GM12878 (cell line): ENCODE measurements around the gene SGSM2. TPM values are rescaled to one million over a fixed set of nuclear protein-coding genes. Genes with fewer than 3 reads are reported as not detected.

Experiments
- ATAC-seq: fragments of 200-7000 bp; cut with Tn5 transposase; 3 replicates; pipeline ENCODE4 v1.9.1; 2020; ENCODE audit warnings: mild to moderate bottlenecking, moderate library complexity
- BruUV-seq: library from RNA; stranded (reverse); fragments of 400-500 nt; replicated peaks from 2 replicates; lab custom pipeline; 2021; lab: Mats Ljungman, UMichigan
- CTCF ChIA-PET: fragments of 300-600 bp; sonication (Branson Sonifier 250); formaldehyde crosslinking; extraction: SDS; loops from one replicate; lab custom pipeline; 2021; ENCODE audit warnings: inconsistent platforms; lab: Yijun Ruan, JAX
- POLR2A ChIA-PET: fragments of 350-600 bp; formaldehyde crosslinking; extraction: SDS; loops from one replicate; lab custom pipeline; 2021; ENCODE audit warnings: inconsistent platforms; lab: Charles Lee
- RAD21 ChIA-PET: fragments of 300-600 bp; sonication (Branson Sonifier 250); formaldehyde crosslinking; loops from one replicate; lab custom pipeline; 2023; ENCODE audit warnings: antibody characterized with exemption; ENCODE audit not compliant: unreplicated experiment; lab: Charles Lee
- SMC1A ChIA-PET: fragments of 300-600 bp; sonication (Branson Sonifier 250); formaldehyde crosslinking; loops from one replicate; lab custom pipeline; 2023; ENCODE audit not compliant: unreplicated experiment, uncharacterized antibody; lab: Charles Lee
- DNase-seq: peaks from one replicate; pipeline ENCODE4 v3.0.0-alpha.2; 2011; ENCODE audit warnings: low read depth, low spot score
- FAIRE-seq: peaks from 3 replicates; lab custom pipeline; 2011; peaks lifted over from hg19 to GRCh38; lab: Jason Lieb, UNC
- H2AFZ ChIP-seq: 2 replicates; pipeline ENCODE4 v1.6.0; 2011; ENCODE audit warnings: low read depth, low read length, control low read depth; ENCODE audit not compliant: control insufficient read depth
- H3K27ac ChIP-seq: 2 replicates; pipeline ENCODE4 v1.5.1; 2011; ENCODE audit warnings: control low read depth; ENCODE audit not compliant: control insufficient read depth, insufficient read depth
- H3K27me3 ChIP-seq, 2 experiments: replicated peaks in 1 of 2; 2 replicates each; pipeline versions ENCODE4 v1.6.0 to v1.6.1; 2011; ENCODE audit warnings: low read length in 1 of 2; ENCODE audit not compliant: control insufficient read depth in 2 of 2, insufficient read depth in 2 of 2
- H3K36me3 ChIP-seq, 2 experiments: 2 replicates each; pipeline ENCODE4 v1.5.1; 2011; ENCODE audit warnings: low read length in 1 of 2; ENCODE audit not compliant: control insufficient read depth in 2 of 2, insufficient read depth in 2 of 2
- H3K4me1 ChIP-seq: 2 replicates; pipeline ENCODE4 v1.6.1; 2011; ENCODE audit warnings: mild to moderate bottlenecking, low read length, moderate library complexity, mixed read lengths; ENCODE audit not compliant: control insufficient read depth, insufficient read depth
- H3K4me2 ChIP-seq: 2 replicates; pipeline ENCODE4 v1.6.0; 2011; ENCODE audit warnings: control low read depth; ENCODE audit not compliant: control insufficient read depth, insufficient read depth
- H3K4me3 ChIP-seq: fragments of 200-600 bp; sonication (generic); 2 replicates; pipeline ENCODE4 v1.5.1; 2016
- H3K79me2 ChIP-seq: 2 replicates; pipeline ENCODE4 v1.6.0; 2011; ENCODE audit warnings: low read length; ENCODE audit not compliant: control insufficient read depth, insufficient read depth
- H3K9ac ChIP-seq: 2 replicates; pipeline ENCODE4 v1.8.0; 2011; ENCODE audit warnings: low read length, control low read depth, mixed read lengths; ENCODE audit not compliant: control insufficient read depth, insufficient read depth
- H3K9me3 ChIP-seq: replicated peaks from 3 replicates; pipeline ENCODE4 v1.5.1; 2011; ENCODE audit warnings: mild to moderate bottlenecking, low read length; ENCODE audit not compliant: control insufficient read depth, insufficient read depth
- H4K20me1 ChIP-seq: 2 replicates; pipeline ENCODE4 v1.6.0; 2011; ENCODE audit not compliant: control insufficient read depth, insufficient read depth
- BACH1 ChIP-seq: fragments of 450-650 bp; IDR thresholded peaks from 2 replicates; pipeline ENCODE4 v1.6.1; 2017; ENCODE audit warnings: mild to moderate bottlenecking, borderline replicate concordance
- CREM ChIP-seq: IDR thresholded peaks from 2 replicates; pipeline ENCODE4 v1.6.1; 2014; ENCODE audit warnings: antibody characterized with exemption, low read depth
- EGR1 ChIP-seq, 2 experiments: IDR thresholded peaks; 1 replicate in 1 of 2; 2 replicates in 1 of 2; pipeline ENCODE4 v1.6.1; 2011 to 2012; ENCODE audit warnings: low read depth in 2 of 2, low read length in 2 of 2, borderline replicate concordance in 1 of 2, mild to moderate bottlenecking in 1 of 2, moderate library complexity in 1 of 2
- NR2C2 ChIP-seq: IDR thresholded peaks from 2 replicates; pipeline ENCODE4 v1.6.1; 2011; ENCODE audit warnings: borderline replicate concordance, low read depth; ENCODE audit not compliant: control insufficient read depth, insufficient read length
- RAD21 ChIP-seq: IDR thresholded peaks from 2 replicates; pipeline ENCODE4 v1.6.1; 2011; ENCODE audit warnings: mild to moderate bottlenecking, low read depth, low read length, moderate library complexity; ENCODE audit not compliant: insufficient read depth
- SRF ChIP-seq, 2 experiments: IDR thresholded peaks; 2 replicates each; pipeline ENCODE4 v1.6.1; 2011; ENCODE audit warnings: low read depth in 2 of 2, low read length in 2 of 2, mild to moderate bottlenecking in 1 of 2, moderate library complexity in 1 of 2
- TBL1XR1 ChIP-seq: IDR thresholded peaks from 2 replicates; pipeline ENCODE4 v1.6.1; 2012; ENCODE audit warnings: low read depth, low read length, improper control_type of control experiment
- ZNF24 ChIP-seq: fragments of 450-650 bp; IDR thresholded peaks from 2 replicates; pipeline ENCODE4 v1.6.1; 2017; ENCODE audit warnings: antibody characterized with exemption, mild to moderate bottlenecking
- ZNF274 ChIP-seq: IDR thresholded peaks from one replicate; pipeline ENCODE4 v1.8.0; 2011; ENCODE audit not compliant: insufficient read length, insufficient read depth
- WGBS: methylation state at CpG from one replicate; pipeline ENCODE4 v1.1.6; 2016; ENCODE audit warnings: low lambda C conversion rate; ENCODE audit not compliant: insufficient replicate concordance, insufficient coverage; ENCODE audit errors: missing lambda C conversion rate; 5-methylcytosine and 5-hydroxymethylcytosine counted together
- in situ Hi-C: fragments of 300-500 bp; cut with MboI; formaldehyde crosslinking; loops from 9 replicates; pipeline ENCODE4 v1.14.3; 2018; ENCODE audit warnings: mixed read lengths
- intact Hi-C: fragments of 100-400 bp; cut with micrococcal nuclease; formaldehyde crosslinking; loops from one replicate; pipeline ENCODE4 v1.14.2; 2022; ENCODE audit not compliant: unreplicated experiment
- polyA plus RNA-seq, 11 experiments: library from polyadenylated mRNA; depleted of rRNA in 4 of 11; unstranded in 6 of 11; stranded (reverse) in 5 of 11; fragments of >200 nt; fragmentation: Nextera tagmentation in 4 of 11; fragmentation: Illumina TruSeq in 1 of 11; extraction: Ambion mirVana in 4 of 11; extraction: Trizol in 1 of 11; gene quantifications; 1 replicate in 1 of 11; 2 replicates in 10 of 11; pipeline versions ENCODE4 v1.2.1 to v1.2.3, GENCODE V29; 2011 to 2016; ENCODE audit warnings: inconsistent platforms in 2 of 11, missing spikeins in 2 of 11, low read depth in 1 of 11
- total RNA-seq, 4 experiments: library from RNA; depleted of rRNA in 3 of 4; stranded (reverse); fragments of >200 nt in 3 of 4; fragmentation: Illumina TruSeq in 1 of 4; extraction: Trizol in 1 of 4; gene quantifications; 2 replicates each; pipeline versions ENCODE4 v1.2.1 to v1.2.3, GENCODE V29; 2013 to 2021
- TF ChIP-seq, protein P1 (sequence below): fragments of 450-650 bp; conservative IDR thresholded peaks from 2 replicates; pipeline ENCODE4 v1.6.1; 2017; ENCODE audit warnings: mild to moderate bottlenecking, moderate library complexity

Gene SGSM2
- total and polyA plus RNA-seq, 10 of the 15 experiments (the other 5 are each of a cell fraction or from before 2014, with no cell fraction given), result 0.50 to 50.9 (median 18.5) TPM

DNA sequence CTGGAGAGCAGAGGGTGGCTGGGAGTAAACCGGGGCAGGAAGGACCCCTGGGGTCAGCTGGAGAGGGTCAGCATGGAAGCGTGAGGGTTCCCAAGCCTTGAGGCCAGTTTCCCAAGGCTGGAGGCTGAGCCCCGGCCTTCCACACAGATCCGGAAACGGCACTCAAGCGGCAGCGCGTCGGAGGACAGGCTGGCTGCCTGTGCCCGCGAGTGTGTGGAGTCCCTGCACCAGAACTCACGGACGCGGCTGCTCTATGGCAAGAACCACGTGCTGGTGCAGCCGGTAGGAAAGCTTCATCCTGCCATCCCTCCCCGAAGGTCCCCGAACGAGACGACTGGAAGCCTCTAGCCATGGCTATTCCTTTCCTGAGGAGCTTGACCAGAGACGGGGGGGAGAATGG lies 26.0 kb downstream of the SGSM2 start:
- H3K27ac ChIP-seq, result no peak overlapping the region
- H3K9ac ChIP-seq, result no peak overlapping the region
- H3K36me3 ChIP-seq, result no peaks in the 10 kb centered on the region; a peak in 3 of 4 replicates
- BruUV-seq, result no TSS peak
- 92% methylated on average over 21 of the region's 21 CpGs for WGBS
- no peak for DNase-seq
- FAIRE-seq, result no peak
- no peaks in the 10 kb centered on the region for H3K4me1 ChIP-seq
- no peaks in the 10 kb centered on the region for H3K27me3 ChIP-seq
- no peak overlapping the region for H3K4me2 ChIP-seq
- POLR2A ChIA-PET, result interaction anchor here (0.6 kb wide), 1 partner anchor 36 kb away, joined by 6 read pairs; no protein-coding TSS in a partner anchor
- H3K9me3 ChIP-seq, result no peaks in the 10 kb centered on the region
- no peak for ATAC-seq
- intact Hi-C loops (no loop called here), in situ Hi-C loops (no loop called here)
- TF ChIP-seq, protein P1, sequence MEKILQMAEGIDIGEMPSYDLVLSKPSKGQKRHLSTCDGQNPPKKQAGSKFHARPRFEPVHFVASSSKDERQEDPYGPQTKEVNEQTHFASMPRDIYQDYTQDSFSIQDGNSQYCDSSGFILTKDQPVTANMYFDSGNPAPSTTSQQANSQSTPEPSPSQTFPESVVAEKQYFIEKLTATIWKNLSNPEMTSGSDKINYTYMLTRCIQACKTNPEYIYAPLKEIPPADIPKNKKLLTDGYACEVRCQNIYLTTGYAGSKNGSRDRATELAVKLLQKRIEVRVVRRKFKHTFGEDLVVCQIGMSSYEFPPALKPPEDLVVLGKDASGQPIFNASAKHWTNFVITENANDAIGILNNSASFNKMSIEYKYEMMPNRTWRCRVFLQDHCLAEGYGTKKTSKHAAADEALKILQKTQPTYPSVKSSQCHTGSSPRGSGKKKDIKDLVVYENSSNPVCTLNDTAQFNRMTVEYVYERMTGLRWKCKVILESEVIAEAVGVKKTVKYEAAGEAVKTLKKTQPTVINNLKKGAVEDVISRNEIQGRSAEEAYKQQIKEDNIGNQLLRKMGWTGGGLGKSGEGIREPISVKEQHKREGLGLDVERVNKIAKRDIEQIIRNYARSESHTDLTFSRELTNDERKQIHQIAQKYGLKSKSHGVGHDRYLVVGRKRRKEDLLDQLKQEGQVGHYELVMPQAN, result no peak
- TF ChIP-seq BACH1 (no peak), SRF (IDR thresholded peaks at IDR 0.05; ENCODE audit: low read depth in 2 of 2, low read length in 2 of 2) (no peak), CREM (no peak), NR2C2 (no peak), ZNF274 (no peak), ZNF24 (no peak), RAD21 (no peak), TBL1XR1 (no peak), EGR1 (IDR thresholded peaks at IDR 0.05; ENCODE audit: borderline replicate concordance in 1 of 2, low read depth in 2 of 2, low read length in 2 of 2) (no peak)
- H4K20me1 ChIP-seq, result no peaks in the 10 kb centered on the region
- no peaks in the 10 kb centered on the region for H3K79me2 ChIP-seq
- SMC1A ChIA-PET, result interaction anchor here (1.2 kb wide), 1 partner anchor 19 kb away, joined by 3 read pairs; no protein-coding TSS in a partner anchor
- no peak overlapping the region for H3K4me3 ChIP-seq
- CTCF ChIA-PET, result interaction anchor here (1.0 kb wide), 2 partner anchors 11 kb away, joined by 3 to 4 read pairs; no protein-coding TSS in a partner anchor
- RAD21 ChIA-PET, result no interaction called here
- H2AFZ ChIP-seq, result no peak overlapping the region
